Mucosa of descending colon (tissue), 3 donors: ENCODE data around the gene HBE1. TPM values are rescaled to one million over a fixed set of nuclear protein-coding genes. Genes with fewer than 3 reads are reported as not detected.

Experiments
- ATAC-seq: fragments of 200-7000 bp; cut with Tn5 transposase; one replicate; pipeline ENCODE4 v1.9.1; 2020; ENCODE audit warnings: mild to moderate bottlenecking, moderate library complexity
- DNase-seq, 3 donors: peaks; one replicate each; pipeline ENCODE4 v3.0.0-alpha.2; 2020
- H3K36me3 ChIP-seq: fragments of 200-600 bp; one replicate; pipeline ENCODE4 v1.8.0; 2021; ENCODE audit warnings: low read depth, mild to moderate bottlenecking
- H3K4me1 ChIP-seq: fragments of 200-600 bp; one replicate; pipeline ENCODE4 v1.8.0; 2021; ENCODE audit warnings: low read depth, mild to moderate bottlenecking
- H3K4me3 ChIP-seq: fragments of 200-600 bp; one replicate; pipeline ENCODE4 v1.8.0; 2021; ENCODE audit warnings: mild to moderate bottlenecking
- H3K9me3 ChIP-seq: fragments of 200-600 bp; one replicate; pipeline ENCODE4 v1.8.0; 2021; ENCODE audit warnings: mild to moderate bottlenecking
- intact Hi-C, 2 donors: fragments of 100-400 bp; cut with DNase I in 1 of 2; cut with micrococcal nuclease in 1 of 2; formaldehyde crosslinking; loops; one replicate each; pipeline versions ENCODE4 v1.11.0 to v1.11.1; 2022; cut with DNase I, micrococcal nuclease
- total RNA-seq, 3 donors: library from RNA; stranded (reverse); fragmentation: NEBNext Ultra II Directional in 2 of 3; extraction: Animal tissue kit (Norgen Biotek cat#: 25700) in 2 of 3; gene quantifications; one replicate each; pipeline versions ENCODE4 v1.2.1 to v1.2.4, GENCODE V29; 2021 to 2023
- TF ChIP-seq, protein P1 (sequence below): fragments of 200-600 bp; IDR thresholded peaks from one replicate; pipeline ENCODE4 v1.8.0; 2022; ENCODE audit warnings: antibody characterized with exemption, mild to moderate bottlenecking
- donor health status: DM: no; HTN: no; CAD: no; lungs with moderate emphysema.
- donor health status: DM: no; HTN: no; CAD: no.
- donor health status: DM: no; HTN: yes; CAD: no.

HBE1 gene
- total RNA-seq, 3 donors from 2014 or later, result not detected

DNA sequence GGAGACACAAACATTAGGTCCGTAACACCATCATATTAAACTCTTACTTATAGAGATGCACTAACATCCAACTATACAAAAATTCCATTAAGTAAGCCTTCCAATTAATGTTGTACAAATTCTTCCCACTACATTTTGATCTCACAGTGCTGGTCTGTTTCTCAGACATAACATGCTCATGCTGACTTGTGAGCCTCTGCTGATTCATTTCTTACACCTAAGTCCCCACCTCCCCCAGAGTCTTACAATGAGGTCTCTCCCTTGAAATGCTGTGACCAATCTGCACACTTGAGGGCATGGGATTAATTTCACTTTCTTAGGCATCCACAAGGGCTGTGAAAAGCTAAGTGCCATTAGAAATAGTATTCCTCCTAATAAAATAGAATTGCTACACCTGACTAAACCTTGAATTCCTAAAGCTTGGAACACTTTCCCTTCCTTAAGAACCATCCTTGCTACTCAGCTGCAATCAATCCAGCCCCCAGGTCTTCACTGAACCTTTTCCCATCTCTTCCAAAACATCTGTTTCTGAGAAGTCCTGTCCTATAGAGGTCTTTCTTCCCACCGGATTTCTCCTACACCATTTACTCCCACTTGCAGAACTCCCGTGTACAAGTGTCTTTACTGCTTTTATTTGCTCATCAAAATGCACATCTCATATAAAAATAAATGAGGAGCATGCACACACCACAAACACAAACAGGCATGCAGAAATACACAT is 22.1 kb downstream of the HBE1 start:
- no peak for DNase-seq
- Histone ChIP-seq H3K9me3 (no peaks in the 10 kb centered on the region), H3K36me3 (no peaks in the 10 kb centered on the region), H3K4me1 (no peaks in the 10 kb centered on the region), H3K4me3 (no peak overlapping the region)
- no peak for ATAC-seq
- intact Hi-C loops, result no loop called here
- TF ChIP-seq, protein P1, sequence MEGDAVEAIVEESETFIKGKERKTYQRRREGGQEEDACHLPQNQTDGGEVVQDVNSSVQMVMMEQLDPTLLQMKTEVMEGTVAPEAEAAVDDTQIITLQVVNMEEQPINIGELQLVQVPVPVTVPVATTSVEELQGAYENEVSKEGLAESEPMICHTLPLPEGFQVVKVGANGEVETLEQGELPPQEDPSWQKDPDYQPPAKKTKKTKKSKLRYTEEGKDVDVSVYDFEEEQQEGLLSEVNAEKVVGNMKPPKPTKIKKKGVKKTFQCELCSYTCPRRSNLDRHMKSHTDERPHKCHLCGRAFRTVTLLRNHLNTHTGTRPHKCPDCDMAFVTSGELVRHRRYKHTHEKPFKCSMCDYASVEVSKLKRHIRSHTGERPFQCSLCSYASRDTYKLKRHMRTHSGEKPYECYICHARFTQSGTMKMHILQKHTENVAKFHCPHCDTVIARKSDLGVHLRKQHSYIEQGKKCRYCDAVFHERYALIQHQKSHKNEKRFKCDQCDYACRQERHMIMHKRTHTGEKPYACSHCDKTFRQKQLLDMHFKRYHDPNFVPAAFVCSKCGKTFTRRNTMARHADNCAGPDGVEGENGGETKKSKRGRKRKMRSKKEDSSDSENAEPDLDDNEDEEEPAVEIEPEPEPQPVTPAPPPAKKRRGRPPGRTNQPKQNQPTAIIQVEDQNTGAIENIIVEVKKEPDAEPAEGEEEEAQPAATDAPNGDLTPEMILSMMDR, result no peak

GRCh38 chr11:5246772-5247471 is 22.8 kb downstream of the HBE1 start:
- DNase-seq (no peak), ATAC-seq (no peak)
- no peaks in the 10 kb centered on the region for H3K36me3 ChIP-seq
- no peaks in the 10 kb centered on the region for H3K9me3 ChIP-seq
- intact Hi-C loops, result no loop called here
- H3K4me3 ChIP-seq, result no peak overlapping the region
- no peaks in the 10 kb centered on the region for H3K4me1 ChIP-seq
- TF ChIP-seq, protein P1, result no peak

DNA sequence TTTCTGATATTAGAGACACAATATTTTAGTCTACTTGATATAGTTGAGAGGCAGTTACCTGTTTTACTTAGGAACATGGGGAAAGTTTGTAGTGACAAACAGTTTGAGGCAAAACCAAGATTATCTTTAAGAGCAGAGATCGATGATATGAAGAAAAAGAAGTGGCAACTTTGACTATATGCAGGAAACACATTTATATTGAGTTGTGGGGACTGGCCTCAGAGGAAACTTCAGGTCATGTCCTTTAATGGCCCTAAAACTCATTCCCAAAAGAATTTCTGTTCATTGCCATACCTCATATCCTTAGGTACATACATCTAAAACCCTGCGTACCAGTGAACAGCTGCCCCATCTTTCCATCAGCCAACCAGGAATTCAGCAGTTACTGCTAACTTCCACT is 24.6 kb downstream of the HBE1 start:
- TF ChIP-seq, protein P1, result no peak
- H3K4me1 ChIP-seq, result no peaks in the 10 kb centered on the region

GRCh38 chr11:5243816-5244180 is 25.9 kb downstream of the HBE1 start:
- Histone ChIP-seq H3K36me3 (no peaks in the 10 kb centered on the region), H3K4me3 (no peak overlapping the region), H3K4me1 (no peaks in the 10 kb centered on the region), H3K9me3 (no peaks in the 10 kb centered on the region)
- intact Hi-C loops, result no loop called here
- no peak for DNase-seq
- ATAC-seq, result no peak
- TF ChIP-seq, protein P1, result no peak

More for the DNA sequence above, 24.6 kb downstream of the HBE1 start:
- DNase-seq (no peak), ATAC-seq (no peak)
- Histone ChIP-seq H3K36me3 (no peaks in the 10 kb centered on the region), H3K4me3 (no peak overlapping the region), H3K9me3 (no peaks in the 10 kb centered on the region)
- intact Hi-C loops, result no loop called here

DNA sequence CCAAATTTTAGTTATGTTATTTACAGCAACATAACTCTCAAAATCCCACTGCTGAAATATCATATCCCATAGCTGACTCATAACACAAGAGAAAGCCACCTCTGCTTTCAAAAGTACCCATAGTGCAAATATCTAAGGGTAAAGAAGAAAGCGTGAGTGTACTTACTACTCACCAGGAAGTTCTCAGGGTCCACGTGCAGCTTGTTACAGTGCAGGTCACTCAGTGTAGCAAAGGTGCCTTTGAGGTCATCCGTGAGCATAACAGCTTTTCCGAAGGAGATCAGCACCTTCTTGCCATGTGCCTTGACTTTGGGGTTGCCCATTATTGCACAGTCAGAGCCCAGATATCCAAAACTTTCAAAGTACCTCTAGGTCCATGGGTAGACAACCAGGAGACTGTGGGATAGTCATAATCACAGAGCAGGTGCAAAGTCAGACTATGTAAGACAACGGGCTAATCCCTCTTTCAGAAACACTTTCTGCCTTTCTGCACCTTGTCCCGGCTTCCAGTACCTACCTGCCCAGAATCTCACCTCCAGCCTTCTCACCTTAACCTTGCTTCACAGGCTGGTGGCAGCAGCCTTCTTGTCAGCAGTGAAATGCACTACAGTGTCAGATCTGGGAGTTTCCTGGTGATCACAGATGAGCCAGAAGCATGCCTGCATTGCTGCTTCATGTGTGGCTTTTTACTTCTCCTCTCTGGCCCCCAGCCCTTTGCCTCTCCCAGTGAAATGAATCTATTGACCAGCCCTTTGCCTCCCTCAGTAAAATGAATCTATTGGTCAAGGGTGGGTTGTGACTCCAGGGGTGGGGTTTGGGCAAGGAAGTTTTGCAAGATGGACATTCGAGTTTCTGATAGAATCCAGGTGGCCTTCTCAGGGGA is 26.6 kb downstream of the HBE1 start:
- intact Hi-C loops, result no loop called here
- TF ChIP-seq, protein P1, result no peak
- Histone ChIP-seq H3K9me3 (no peaks in the 10 kb centered on the region), H3K36me3 (no peaks in the 10 kb centered on the region), H3K4me1 (no peaks in the 10 kb centered on the region), H3K4me3 (no peak overlapping the region)
- no peak for ATAC-seq
- no peak for DNase-seq
